Superior temporal gyrus (tissue), 1 donor: ENCODE results near the gene PRSS8.

Experiments used
- DNase-seq: peaks from one replicate; pipeline ENCODE4 v3.0.0-alpha.2; 2016; ENCODE audit errors: extremely low spot score

Gene PRSS8

DNA sequence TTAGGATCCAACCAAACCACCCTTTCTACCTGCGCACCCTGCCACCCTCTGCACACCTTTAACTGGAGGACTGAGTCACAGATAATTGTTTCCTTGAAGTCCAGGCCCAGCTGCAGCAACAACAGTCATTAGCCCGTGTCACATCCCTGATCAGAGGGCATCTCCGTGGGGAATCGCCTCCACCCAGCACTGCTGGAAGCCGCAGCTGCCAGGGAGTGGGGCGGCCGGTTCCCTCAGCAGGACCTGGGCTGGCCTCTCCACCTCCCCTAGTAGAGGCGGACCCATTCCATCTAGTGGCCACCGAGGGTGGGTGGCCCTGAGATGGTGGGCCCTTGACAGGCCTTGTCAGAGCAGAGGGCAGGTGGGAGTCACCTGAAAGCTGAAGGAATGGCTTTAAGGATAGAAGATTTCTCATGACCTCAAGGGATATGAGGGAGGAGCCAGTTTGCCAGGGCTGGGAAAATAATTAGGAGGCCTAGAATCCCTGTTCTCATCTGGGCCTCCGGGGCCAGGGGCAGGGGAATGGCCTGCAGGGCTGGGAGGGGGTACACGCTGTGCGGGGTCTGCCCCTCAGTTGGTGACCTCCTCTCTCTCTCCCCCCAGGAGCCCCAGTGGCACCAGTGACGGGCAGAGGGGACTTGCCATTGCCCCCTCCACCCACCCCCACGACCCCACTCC, 53.0 kb downstream of the PRSS8 start:
- no peak for DNase-seq
